GM23338 (cell line): Measurements from ENCODE around the gene EPS8L2. TPM values are rescaled to one million over a fixed set of nuclear protein-coding genes. Genes with fewer than 3 reads are reported as not detected.

ENCODE experiments used
- EZH2phosphoT487 ChIP-seq: fragments of 200-600 bp; sonication (generic); IDR thresholded peaks from one replicate; pipeline ENCODE4 v1.8.1; 2018; ENCODE audit warnings: antibody characterized with exemption; ENCODE audit not compliant: unreplicated experiment
- NANOG ChIP-seq: IDR thresholded peaks from 2 replicates; pipeline ENCODE4 v1.6.1; 2016; ENCODE audit warnings: antibody characterized with exemption, borderline replicate concordance
- POLR2AphosphoS5 ChIP-seq: IDR thresholded peaks from 2 replicates; pipeline ENCODE4 v1.6.1; 2016; ENCODE audit warnings: antibody characterized with exemption, low read depth
- REST ChIP-seq: IDR thresholded peaks from one replicate; pipeline ENCODE4 v1.6.1; 2018; ENCODE audit warnings: antibody characterized with exemption; ENCODE audit not compliant: unreplicated experiment
- polyA plus RNA-seq: library from polyadenylated mRNA; unstranded; fragments of >200 nt; fragmentation: Nextera tagmentation; extraction: Ambion mirVana; gene quantifications from 2 replicates; pipeline ENCODE4 v1.2.1, GENCODE V29; 2016
- total RNA-seq: library from RNA; depleted of rRNA; stranded (reverse); fragments of >200 nt; shearing (Covaris generic); gene quantifications from 2 replicates; pipeline ENCODE4 v1.2.3, GENCODE V29; 2014
- TF ChIP-seq, protein P1 (sequence below): fragments of 250-450 bp; sonication (Bioruptor Pico); IDR thresholded peaks from 2 replicates; pipeline ENCODE4 v1.5.0; 2020; ENCODE audit warnings: mild to moderate bottlenecking, moderate library complexity
- TF ChIP-seq, protein P2 (sequence below): IDR thresholded peaks from 2 replicates; pipeline ENCODE4 v1.6.1; 2016; ENCODE audit warnings: antibody characterized with exemption

The EPS8L2 gene
- total and polyA plus RNA-seq, 2 experiments from 2014 or later: 38.7 to 59.4 TPM

DNA sequence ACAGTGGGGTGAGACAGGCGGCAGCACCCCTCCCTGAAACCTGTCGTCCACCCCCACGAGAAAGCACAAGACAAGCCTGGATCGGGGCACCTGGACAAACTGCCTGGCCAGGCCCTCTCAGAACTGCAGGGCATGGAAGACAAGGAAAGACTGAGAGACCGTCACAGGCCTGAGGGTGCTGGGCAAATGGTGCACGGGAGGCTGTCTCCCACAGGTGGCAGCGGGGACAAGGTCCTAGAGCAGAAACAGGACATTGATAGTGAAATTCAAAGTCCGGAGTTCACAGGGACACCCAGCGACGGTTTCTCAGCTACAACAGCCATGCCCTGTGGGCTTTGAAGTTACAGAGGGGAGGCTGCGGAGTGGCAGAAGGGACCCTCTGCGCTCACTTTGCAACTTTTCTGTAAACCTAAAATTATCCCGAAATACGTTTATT is 48.3 kb upstream of the EPS8L2 start (continued):
- TF ChIP-seq, protein P1, sequence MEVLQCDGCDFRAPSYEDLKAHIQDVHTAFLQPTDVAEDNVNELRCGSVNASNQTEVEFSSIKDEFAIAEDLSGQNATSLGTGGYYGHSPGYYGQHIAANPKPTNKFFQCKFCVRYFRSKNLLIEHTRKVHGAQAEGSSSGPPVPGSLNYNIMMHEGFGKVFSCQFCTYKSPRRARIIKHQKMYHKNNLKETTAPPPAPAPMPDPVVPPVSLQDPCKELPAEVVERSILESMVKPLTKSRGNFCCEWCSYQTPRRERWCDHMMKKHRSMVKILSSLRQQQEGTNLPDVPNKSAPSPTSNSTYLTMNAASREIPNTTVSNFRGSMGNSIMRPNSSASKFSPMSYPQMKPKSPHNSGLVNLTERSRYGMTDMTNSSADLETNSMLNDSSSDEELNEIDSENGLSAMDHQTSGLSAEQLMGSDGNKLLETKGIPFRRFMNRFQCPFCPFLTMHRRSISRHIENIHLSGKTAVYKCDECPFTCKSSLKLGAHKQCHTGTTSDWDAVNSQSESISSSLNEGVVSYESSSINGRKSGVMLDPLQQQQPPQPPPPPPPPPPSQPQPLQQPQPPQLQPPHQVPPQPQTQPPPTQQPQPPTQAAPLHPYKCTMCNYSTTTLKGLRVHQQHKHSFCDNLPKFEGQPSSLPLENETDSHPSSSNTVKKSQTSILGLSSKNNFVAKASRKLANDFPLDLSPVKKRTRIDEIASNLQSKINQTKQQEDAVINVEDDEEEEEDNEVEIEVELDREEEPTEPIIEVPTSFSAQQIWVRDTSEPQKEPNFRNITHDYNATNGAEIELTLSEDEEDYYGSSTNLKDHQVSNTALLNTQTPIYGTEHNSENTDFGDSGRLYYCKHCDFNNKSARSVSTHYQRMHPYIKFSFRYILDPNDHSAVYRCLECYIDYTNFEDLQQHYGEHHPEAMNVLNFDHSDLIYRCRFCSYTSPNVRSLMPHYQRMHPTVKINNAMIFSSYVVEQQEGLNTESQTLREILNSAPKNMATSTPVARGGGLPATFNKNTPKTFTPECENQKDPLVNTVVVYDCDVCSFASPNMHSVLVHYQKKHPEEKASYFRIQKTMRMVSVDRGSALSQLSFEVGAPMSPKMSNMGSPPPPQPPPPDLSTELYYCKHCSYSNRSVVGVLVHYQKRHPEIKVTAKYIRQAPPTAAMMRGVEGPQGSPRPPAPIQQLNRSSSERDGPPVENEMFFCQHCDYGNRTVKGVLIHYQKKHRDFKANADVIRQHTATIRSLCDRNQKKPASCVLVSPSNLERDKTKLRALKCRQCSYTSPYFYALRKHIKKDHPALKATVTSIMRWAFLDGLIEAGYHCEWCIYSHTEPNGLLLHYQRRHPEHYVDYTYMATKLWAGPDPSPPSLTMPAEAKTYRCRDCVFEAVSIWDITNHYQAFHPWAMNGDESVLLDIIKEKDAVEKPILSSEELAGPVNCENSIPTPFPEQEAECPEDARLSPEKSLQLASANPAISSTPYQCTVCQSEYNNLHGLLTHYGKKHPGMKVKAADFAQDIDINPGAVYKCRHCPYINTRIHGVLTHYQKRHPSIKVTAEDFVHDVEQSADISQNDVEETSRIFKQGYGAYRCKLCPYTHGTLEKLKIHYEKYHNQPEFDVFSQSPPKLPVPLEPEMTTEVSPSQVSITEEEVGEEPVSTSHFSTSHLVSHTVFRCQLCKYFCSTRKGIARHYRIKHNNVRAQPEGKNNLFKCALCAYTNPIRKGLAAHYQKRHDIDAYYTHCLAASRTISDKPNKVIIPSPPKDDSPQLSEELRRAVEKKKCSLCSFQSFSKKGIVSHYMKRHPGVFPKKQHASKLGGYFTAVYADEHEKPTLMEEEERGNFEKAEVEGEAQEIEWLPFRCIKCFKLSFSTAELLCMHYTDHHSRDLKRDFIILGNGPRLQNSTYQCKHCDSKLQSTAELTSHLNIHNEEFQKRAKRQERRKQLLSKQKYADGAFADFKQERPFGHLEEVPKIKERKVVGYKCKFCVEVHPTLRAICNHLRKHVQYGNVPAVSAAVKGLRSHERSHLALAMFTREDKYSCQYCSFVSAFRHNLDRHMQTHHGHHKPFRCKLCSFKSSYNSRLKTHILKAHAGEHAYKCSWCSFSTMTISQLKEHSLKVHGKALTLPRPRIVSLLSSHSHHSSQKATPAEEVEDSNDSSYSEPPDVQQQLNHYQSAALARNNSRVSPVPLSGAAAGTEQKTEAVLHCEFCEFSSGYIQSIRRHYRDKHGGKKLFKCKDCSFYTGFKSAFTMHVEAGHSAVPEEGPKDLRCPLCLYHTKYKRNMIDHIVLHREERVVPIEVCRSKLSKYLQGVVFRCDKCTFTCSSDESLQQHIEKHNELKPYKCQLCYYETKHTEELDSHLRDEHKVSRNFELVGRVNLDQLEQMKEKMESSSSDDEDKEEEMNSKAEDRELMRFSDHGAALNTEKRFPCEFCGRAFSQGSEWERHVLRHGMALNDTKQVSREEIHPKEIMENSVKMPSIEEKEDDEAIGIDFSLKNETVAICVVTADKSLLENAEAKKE (CRISPR knock-in tag): no peak
- TF ChIP-seq POLR2AphosphoS5 (no peak), REST (no peak), NANOG (no peak), EZH2phosphoT487 (no peak)
- TF ChIP-seq, protein P2, sequence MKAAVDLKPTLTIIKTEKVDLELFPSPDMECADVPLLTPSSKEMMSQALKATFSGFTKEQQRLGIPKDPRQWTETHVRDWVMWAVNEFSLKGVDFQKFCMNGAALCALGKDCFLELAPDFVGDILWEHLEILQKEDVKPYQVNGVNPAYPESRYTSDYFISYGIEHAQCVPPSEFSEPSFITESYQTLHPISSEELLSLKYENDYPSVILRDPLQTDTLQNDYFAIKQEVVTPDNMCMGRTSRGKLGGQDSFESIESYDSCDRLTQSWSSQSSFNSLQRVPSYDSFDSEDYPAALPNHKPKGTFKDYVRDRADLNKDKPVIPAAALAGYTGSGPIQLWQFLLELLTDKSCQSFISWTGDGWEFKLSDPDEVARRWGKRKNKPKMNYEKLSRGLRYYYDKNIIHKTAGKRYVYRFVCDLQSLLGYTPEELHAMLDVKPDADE: no peak
